ENCODE measurements around the gene ZSCAN9.

ZSCAN9 gene

DNA sequence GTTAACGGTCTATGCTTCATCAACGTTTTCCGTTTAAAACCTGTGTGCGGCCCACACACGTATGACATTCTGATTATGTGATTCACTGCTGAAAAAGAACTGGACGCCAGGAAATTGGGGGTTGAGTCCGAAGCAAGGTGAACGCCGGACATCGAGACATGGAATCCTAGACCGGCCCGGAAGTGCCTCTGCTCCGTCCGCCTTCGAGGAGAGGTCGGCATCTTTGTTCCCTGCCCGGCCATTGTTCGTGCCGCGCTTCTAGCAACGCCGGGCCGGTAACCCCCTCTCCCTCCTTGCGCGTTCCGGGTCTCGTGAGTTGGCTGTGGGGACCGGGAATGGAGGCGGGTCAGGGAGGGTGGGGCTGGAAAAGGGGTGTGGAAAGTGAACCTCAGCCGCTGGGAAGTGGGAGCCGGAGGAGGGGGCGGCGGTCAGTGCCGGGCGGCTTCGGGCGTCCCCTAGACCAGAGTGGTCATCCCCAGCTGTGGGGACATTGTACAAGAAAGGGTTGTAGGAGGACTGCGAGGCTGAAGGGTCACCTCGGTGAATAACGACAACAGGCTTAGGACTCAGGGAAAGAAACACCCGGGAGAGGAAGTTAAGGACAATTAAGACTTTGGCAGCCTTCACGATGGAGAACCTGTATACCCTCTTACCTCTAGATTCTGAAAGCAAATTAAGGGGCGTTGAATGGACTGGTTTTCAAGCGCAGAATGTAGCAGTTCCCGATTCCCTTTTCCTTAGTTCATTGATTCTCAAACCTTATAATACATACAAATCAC, at the start of gene ZSCAN9:
Gene ZSCAN9, plus strand, starts transcription at position 220 of the 779 bp plus-strand sequence. CDS start 1,810 bp downstream, outside the sequence.
- FAIRE-seq: peak; percentile 53

DNA sequence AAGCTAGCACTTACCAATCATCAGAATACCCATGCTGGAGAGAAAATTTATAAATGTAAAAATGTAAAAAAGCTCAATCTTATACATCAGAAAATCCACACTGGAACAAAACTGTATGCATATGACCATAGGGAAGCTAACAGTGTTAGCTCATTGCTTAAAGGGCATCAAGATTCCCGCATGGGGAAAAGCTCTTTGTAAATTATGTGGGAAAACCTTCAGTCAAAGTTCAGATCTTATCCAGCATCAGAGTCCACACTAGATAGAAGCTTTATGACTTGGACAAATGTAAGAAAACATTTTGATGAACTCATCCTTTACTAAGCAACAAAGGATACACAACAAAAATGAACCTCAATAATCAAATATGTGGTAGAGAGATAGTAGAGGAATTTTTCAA, 48.7 kb upstream of the ZSCAN9 start:
- no peak for FAIRE-seq

DNA sequence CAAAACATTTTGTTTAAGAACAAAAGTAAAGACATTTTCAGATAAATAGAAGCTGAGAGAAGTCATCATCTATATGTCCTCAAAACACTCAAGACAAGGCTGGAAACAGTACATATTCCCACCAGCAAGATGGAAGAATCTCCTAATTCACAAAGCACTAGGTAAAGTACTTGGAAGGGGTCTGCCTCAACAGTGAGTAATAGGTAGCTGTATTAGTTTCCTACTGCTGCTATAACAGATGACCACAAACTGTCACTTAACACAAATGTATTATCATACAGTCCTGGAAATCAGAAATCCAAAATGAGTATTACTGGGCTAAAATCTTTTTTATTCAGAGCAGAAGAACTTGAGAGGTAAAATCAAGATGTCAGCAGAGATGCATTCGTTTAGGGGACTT, 42.8 kb upstream of the ZSCAN9 start:
- no peak for FAIRE-seq

DNA sequence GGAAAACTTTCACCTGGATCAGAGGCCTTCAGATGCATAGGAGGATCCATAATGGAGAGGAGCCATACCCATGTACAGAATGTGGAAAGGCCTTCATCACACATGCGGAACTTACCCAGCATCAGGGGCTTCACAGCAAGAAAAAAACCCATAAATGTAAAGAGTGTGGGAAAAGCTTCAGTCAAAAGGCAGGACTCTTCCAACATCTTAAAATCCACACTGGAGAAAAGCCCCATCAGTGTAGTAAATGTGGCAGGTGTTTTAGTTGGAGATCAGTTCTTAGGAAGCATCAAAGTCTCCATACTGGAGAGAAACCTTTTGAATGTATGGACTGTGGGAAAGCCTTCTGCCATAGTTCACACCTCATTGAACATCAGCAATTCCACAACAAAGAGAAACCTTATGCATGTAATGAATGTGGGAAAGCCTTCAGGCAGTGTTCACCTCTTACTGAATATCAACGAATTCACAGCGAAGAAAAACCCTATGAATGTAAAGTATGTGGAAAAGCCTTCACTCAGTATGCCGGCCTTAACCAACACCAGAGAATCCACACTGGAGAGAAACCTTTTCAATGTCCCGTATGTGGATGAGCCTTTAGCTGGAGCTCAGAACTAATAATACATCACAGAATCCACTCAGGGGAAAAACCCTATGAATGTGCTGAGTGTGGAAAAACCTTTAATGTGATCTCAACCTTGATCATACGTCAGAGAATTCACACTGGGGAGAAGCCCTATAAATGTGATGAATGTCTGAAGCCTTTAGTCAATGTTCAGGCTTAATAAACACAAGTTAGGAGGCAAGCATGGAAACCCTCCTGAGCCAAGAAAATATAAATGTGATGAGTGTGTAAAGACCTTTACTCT, 36.7 kb upstream of the ZSCAN9 start:
- FAIRE-seq: no peak

DNA sequence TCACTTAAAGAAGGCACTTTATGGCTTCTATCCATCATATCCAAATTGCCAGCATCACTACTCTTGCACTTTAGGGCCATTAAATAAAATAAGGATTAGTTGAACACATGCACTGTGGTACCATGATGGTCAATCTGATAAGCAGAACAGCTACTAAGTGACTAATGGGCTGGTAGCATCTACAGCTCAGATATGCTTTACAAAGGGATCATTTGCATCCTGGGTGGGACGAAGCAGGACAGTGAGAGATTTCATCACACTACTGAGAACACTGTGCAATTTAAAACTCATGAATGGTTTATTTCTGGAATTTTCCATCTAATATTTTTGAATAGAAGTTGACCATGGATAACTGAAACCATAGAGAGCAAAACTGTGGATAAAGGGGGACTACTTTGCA, 25.1 kb upstream of the ZSCAN9 start:
- FAIRE-seq: no peak

DNA sequence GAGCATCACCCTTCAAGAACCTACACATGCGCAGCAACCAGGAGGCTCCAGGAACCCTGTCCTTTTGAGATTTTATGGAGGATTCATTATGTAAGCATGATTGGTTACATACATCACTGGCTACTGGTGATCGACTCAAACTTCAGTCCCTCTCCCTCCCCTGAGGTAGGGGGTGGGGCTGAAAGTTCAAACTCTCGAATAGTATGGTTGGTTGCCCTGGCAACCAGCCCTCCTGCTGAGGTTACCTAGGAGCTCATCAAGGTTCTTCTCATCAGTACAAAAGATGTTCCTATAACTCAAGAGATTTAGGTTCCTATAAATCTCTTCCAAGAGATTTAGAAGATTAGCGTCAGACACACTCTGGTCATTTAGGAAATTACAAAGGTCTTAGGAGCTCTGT, 21.9 kb upstream of the ZSCAN9 start:
- FAIRE-seq: no peak

DNA sequence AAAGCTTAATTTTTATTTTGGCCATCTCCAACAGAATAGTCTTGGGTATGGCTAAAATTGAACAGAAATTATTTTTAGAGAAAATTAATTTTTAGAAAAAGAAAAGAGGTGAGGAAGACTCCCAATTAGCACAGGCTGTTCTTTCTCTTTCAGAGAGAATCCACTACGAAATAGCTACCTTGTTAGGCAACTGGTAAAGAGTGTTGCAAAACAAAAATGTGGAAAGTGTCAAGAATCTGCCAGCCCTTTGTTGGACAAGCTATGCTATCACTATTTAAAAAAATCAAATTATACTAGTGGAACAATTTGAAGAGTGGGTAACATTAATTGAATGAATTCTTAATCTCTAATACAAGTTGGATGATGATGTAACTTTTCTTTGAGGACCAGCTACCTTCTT, 19.2 kb upstream of the ZSCAN9 start:
- FAIRE-seq: no peak

DNA sequence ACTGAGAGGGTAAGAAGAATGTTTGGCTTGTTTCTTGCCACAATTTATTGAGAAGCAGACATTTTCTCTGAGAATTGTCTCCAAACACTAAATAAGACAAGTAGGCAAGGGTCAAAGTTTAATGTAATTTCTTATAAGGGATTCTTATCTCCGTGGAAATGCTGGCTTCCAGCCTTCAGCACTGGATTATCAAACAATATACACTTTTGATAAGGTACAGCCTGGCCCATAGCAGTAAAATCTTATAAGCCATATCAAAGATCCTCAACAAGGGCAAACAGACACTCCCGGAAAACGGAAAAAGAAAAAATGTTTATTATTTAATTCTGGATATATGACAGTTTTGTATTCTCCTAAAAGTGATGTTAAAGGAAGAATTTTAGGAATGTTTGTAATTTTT, 18.5 kb upstream of the ZSCAN9 start:
- no peak for FAIRE-seq

DNA sequence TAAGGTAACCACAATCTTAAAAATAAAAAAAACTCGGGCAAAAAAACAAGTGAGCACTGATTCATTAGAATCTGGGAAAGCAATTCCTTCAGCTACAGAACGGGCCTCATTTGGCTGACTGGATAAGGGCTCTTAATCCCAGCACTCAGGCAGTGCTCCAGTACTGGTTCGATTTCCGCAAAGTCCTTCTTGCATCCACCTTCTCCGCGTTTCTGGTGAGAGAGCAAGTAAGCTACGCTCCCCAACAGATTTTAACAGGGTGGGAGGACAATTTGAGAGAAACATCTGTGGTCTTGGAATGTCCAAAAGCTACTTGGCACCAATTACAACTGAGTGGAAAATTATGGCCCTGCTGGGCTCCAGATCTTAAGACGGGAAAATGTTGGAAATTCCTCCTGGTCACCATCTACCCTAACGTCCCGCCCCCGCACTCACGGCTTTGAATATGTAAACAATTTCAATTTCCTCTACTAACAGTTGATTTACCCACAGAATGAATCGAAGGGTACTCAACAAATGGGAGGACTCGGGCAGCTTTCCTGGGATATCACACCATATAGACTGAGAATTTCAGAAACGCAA, 18.1 kb upstream of the ZSCAN9 start:
- no peak for FAIRE-seq

DNA sequence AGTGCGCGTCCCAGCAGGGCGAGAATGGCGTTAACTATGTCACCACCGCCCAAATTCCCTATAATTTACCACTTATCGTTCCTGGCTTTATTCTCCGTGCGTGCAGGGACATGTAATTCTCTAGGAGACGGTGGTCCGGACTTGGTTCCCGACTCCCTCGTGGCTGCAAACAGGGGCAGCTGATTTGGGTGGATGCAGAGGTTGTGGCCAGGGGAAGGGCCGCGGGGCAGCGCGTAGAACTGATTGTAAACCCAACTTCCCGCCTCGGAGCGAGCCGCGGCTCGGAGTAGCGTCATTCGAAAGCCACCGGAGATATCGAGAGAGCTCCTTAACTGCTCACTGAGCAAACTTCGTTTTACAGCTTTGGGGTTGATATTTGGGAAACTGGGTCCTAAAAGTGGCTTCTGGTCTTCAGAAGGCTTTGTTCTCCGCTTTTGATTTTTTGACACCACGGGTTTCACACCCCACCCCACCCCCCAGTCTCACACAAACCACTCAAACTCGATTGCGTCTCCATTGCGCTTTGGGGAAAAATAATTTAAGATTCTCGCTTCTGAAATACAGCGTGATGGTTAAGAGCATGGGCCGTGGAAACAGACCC, 17.5 kb upstream of the ZSCAN9 start:
- no peak for FAIRE-seq

DNA sequence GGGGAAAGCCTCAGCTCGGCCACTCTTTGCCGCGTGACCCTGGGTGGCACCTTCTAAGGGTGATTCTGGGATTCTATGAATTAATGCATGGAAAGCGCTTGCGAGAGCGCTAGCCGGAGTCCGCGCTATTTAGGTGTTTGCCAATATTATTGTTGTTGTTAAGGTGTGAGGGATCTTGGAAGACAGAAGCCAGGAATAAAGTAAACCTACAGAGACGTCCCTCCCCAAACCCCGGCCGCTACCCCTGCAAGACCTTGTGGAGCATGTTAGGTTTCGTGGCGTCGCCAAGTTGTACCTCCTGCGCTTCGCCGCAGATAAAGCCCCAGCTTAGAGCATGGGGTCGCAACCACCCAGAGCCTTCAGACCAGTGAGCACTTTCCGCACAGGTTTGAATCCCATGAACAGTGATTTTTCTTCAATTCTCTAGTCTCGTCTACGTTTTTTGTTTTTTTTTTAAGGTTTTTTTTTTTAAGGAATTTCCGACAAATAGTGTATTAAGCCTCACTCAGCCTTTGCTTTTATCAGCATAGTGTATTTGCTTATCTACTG, 16.9 kb upstream of the ZSCAN9 start:
- no peak for FAIRE-seq

DNA sequence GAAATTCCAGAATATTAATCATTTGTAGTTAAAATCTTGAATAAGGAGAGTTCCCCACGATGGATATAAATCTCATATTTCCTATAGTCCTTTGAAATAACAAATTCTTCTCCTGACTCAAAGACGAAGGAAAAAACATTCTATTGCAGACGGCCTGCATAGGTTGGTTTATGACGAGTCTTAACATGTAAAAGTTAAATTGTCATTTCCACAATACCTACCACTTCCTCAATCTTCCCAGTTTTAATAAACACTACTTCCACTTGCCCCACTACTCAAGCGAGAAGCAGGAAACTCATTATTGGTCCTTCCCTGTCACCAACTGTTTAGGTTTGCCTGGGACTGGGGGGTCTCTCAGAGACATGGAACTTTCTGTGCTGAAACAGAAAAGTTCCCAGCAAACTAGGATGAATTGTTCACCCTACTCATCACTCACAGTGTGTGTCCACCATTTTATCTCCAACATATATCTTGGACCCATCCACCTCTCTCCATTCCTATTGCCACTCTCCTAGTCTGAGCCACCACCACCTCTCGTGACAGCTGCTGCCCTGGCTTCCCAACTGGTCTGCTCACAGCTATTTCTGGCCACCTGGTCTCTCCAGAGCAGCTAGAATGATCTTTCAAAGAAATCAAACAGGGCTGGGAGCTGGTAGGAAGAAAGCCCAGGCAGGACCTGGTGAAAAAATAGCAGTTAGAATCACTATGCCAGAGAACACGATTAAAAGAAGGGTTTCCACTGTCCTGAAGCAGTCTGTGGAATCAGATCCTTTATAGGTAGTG, 15.1 kb upstream of the ZSCAN9 start:
- FAIRE-seq: no peak

DNA sequence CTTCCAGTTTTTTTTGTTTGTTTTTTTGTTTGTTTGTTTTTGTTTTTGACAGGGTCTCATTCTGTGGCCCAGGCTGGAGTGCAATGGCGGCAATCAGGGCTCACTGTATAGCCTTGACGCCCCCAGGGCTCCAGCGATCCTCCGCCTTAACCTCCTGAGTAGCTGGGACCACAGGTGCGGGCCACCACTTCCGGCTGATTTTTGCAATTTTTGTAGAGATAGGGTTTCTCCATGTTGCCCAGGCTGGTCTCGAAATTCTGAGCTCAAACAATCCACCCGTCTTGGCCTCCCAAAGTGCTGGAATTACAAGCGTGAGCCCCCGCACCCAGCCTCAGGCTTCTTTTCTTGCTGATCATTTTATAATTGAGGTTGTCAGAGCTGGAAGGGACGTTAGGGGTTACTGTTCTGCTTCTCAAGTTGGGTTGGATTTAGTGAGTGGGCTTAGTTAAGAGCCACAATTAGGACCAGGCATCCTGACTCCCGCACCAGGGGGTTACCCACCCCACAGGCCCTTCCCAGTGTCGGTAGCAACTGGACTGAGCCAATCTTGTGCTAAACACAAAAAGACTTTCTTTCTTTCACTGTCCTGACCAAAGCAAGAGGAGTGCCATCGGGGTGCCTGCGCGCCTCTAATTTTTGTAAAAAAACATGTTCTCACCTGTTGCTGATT, 13.1 kb upstream of the ZSCAN9 start:
- FAIRE-seq: no peak

DNA sequence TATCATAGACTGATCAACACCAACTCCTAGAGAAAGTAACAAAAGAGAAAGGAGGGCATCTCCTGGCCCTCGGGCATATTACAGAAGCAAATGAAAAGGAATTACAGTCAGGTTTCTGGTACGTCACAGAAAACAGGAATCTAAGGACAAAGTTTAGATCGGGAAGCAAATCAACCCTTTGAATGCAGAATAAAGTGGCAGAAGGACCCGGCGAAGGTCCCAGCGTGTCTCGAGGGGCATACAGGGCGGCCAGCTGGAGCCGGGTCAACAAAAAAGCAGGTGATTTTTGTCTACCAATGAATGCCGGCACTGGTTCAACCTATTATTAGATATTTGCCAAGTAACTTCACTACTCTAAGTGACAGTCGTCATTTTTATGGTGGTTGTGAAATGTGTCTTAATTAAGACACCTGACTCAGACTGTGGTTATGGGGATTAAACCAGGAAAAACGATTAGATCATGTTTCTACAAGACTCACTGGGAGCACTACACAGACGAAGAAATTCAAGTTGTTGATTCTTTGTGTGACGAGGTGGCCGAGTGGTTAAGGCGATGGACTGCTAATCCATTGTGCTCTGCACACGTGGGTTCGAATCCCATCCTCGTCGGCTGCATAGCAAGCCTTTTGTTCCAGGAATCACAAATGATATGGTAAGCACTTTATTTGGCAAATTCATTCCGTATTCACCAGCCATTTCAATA, 12.4 kb upstream of the ZSCAN9 start:
- FAIRE-seq: no peak

DNA sequence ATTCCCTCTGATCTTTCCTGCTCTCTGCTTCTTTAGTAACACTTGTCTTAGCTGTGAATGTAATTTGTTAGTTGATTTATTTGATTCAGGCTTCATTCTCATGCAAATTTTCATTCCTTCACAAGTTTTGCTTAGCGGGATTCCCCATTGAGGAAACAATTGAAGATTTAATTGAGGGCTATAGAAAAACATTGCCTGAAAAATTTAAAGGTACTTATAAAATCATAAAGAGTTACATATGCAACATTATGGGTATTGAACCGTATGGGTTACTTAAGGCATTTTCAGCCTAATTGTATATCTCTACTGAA, 11.9 kb upstream of the ZSCAN9 start:
- FAIRE-seq: no peak

DNA sequence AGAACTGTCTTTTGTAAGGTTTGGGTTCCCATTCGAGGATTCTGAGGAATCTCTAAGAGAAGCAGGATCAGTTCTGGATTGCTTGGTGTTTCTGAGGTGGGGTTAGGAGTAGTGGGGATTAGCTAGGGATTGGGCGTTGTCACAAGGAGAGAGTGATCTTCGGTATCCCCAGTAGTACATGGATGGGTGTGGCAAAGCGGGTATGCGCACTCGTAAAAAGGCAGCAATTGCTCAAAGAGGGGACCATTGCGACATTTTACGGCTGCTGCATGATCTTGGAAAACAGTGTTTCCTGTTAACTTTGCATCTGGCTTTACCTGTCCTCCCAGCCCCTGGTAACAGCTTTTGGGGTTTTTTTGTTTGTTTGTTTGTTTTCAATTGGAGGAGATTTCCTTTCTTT, 9.7 kb upstream of the ZSCAN9 start:
- FAIRE-seq: no peak

DNA sequence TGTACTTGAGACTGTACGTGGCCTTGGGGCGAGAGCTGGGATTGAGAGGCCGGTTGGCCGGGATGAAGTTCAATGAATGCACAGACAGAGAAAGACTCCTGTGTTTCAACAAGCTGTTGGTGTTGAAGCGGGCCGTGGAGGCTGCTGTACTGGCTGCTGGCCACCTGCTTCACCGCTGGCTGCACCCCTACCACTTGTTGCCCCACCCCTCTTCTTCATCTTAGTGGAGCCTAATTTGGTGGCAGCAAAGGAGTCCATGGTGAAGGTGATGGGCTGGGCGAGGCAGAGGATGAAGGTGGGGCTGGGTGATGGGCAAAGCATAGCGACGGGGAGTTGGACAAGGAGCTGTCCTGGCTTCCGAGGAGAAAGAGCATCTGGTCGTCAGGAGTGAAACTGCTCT, 7.2 kb upstream of the ZSCAN9 start:
- no peak for FAIRE-seq

DNA sequence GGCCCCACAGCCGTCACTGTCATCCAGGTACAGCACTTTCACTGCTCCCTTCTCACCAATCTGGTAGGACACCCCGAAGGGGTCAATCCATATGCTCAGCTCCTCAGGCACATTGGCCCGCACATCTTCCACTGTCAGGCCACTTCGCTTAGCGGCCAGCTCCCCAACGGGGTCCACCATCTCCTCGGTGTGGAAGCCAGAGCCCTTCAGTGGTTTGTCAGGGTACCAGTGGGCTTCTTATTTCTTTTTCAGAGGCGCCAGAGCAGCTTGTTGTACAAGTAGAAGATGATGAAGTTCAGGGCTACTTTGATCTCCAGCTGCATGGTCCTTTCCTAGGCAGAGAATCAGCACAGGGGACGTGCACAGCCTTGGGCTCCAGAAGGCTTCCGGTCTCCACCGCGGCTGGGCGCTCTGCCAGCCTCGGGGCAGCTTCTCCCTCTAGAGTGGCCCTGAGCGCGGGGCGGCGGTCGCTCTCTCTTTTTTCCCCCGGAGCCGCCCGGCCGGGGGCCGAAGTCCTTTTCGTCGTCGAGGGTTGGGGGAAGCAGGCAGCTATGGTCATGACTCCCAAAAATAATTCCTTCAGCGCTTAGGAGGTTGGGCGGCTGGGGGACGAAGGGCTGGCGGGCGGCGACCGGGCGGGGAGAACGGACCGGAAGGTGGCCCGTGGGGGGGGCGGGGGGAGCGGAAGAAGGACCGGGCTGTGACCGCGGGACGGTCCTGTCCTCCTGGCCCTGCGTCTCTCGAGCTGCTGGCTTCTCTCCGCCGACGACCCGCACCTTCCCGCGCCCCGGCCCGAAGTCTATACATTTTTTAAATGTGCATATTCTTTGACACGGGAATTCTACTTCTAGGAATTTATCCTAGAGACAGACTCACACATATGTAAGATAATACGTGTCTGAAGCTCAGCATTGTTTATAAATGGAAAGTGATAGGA, 6.5 kb upstream of the ZSCAN9 start:
- no peak for FAIRE-seq

DNA sequence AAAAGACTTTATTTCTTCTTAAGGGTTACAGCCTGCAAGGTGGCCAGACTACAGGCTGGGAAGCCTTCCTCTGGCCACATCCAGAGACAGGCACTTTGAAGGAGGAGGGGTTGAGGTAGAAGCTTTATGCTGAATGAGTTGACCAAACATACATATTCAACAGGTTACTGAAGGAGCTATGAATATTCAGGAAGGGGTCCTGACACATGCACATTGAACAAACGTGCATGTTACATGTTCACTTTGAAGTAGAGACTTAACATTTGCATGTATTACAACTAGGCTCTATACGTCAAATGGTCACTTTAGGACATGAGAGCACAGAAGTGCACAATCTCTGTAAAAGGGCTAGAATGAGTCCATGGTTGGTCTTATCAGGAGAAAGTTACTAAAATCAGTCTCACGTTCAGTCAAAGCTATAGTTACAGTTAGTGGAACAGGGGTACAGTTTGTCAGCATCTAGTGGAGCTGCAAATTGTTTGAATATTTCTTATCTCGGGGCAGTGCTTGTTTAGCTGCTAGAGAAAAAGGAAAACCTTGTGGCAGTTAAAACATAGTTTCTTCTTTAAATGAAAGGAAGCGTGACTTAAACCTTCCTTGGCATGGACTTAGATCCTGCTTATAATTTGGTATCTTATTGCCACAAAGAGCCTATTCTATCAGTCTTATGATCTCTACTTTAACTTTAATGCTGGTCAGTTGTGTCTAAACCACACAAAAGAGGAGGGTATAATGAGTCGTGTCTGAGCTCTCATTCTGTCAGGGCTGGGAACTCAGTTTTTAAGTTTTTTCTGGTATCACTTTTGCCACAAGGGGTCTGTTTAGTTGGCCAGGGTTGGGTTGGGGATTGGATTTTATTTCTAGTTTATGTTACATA, 4.6 kb upstream of the ZSCAN9 start:
- no peak for FAIRE-seq
